HepG2 (cell line): ENCODE results near the gene PEMT. TPM values are rescaled to one million over a fixed set of nuclear protein-coding genes. Genes with fewer than 3 reads are reported as not detected.

Experiments used
- ATM ChIP-seq: fragments of 450-650 bp; IDR thresholded peaks from 2 replicates; pipeline ENCODE4 v1.7.1; 2017; ENCODE audit warnings: mild to moderate bottlenecking, borderline replicate concordance
- BRCA1 ChIP-seq: sonication (generic); formaldehyde crosslinking; IDR thresholded peaks from 2 replicates; pipeline ENCODE4 v1.4.0; 2020; ENCODE audit warnings: missing genetic modification reagents
- CEBPB ChIP-seq: IDR thresholded peaks from 2 replicates; pipeline ENCODE4 v1.6.1; 2011; ENCODE audit warnings: low read depth, low read length, improper control_type of control experiment, borderline replicate concordance
- FOXK2 ChIP-seq: fragments of 450-650 bp; IDR thresholded peaks from 2 replicates; pipeline ENCODE4 v1.6.1; 2016
- FOXP1 ChIP-seq, 2 experiments: fragments of 450-650 bp in 1 of 2; IDR thresholded peaks; 2 replicates each; pipeline ENCODE4 v1.6.1; 2017 to 2018; ENCODE audit warnings: antibody characterized with exemption in 1 of 2
- GTF2F1 ChIP-seq: fragments of 150-350 bp; IDR thresholded peaks from 2 replicates; pipeline ENCODE4 v1.6.1; 2014; ENCODE audit warnings: low read length
- IRF2 ChIP-seq: IDR thresholded peaks from 2 replicates; pipeline ENCODE4 v1.6.1; 2018; ENCODE audit warnings: missing genetic modification reagents, missing compliant biosample characterization
- MXD4 ChIP-seq: IDR thresholded peaks from 2 replicates; pipeline ENCODE4 v1.6.1; 2016; ENCODE audit warnings: mild to moderate bottlenecking, missing biosample characterization, missing genetic modification reagents
- RORA ChIP-seq: sonication (generic); formaldehyde crosslinking; IDR thresholded peaks from 2 replicates; pipeline ENCODE4 v1.5.0; 2020; ENCODE audit warnings: mild to moderate bottlenecking, missing genetic modification reagents, moderate library complexity
- SAFB2 ChIP-seq: sonication (generic); formaldehyde crosslinking; IDR thresholded peaks from 2 replicates; pipeline ENCODE4 v1.5.1; 2020; ENCODE audit warnings: missing genetic modification reagents, low read depth, mild to moderate bottlenecking, borderline replicate concordance
- SCMH1 ChIP-seq: sonication (generic); formaldehyde crosslinking; IDR thresholded peaks from 2 replicates; pipeline ENCODE4 v1.9.0; 2021; ENCODE audit warnings: missing genetic modification reagents, mild to moderate bottlenecking, borderline replicate concordance
- SMAD9 ChIP-seq: sonication (generic); formaldehyde crosslinking; IDR thresholded peaks from 2 replicates; pipeline ENCODE4 v1.5.1; 2020; ENCODE audit warnings: mild to moderate bottlenecking, missing genetic modification reagents
- SPEN ChIP-seq: sonication (generic); formaldehyde crosslinking; IDR thresholded peaks from 2 replicates; pipeline ENCODE4 v1.5.1; 2020; ENCODE audit warnings: low read depth, mild to moderate bottlenecking, missing genetic modification reagents
- TEAD2 ChIP-seq: sonication (generic); formaldehyde crosslinking; IDR thresholded peaks from 2 replicates; pipeline ENCODE4 v1.9.0; 2021; ENCODE audit warnings: missing genetic modification reagents
- TMF1 ChIP-seq: sonication (generic); formaldehyde crosslinking; IDR thresholded peaks from 2 replicates; pipeline ENCODE4 v1.8.1; 2022; ENCODE audit warnings: low read depth, missing genetic modification reagents
- ZBTB42 ChIP-seq: sonication (generic); formaldehyde crosslinking; IDR thresholded peaks from 2 replicates; pipeline ENCODE4 v1.5.0; 2020; ENCODE audit warnings: mild to moderate bottlenecking, missing genetic modification reagents
- ZNF17 ChIP-seq: sonication (generic); formaldehyde crosslinking; IDR thresholded peaks from 2 replicates; pipeline ENCODE4 v1.5.0; 2020; ENCODE audit warnings: mild to moderate bottlenecking, missing genetic modification reagents
- ZNF263 ChIP-seq: sonication (generic); formaldehyde crosslinking; IDR thresholded peaks from 2 replicates; pipeline ENCODE4 v1.4.0; 2020; ENCODE audit warnings: missing genetic modification reagents
- ZNF292 ChIP-seq: sonication (generic); formaldehyde crosslinking; IDR thresholded peaks from 2 replicates; pipeline ENCODE4 v1.8.1; 2022; ENCODE audit warnings: mild to moderate bottlenecking, low read depth, missing genetic modification reagents, borderline replicate concordance
- ZNF350 ChIP-seq: sonication (generic); formaldehyde crosslinking; IDR thresholded peaks from 2 replicates; pipeline ENCODE4 v1.4.0; 2020; ENCODE audit warnings: mild to moderate bottlenecking, low read depth, missing genetic modification reagents, borderline replicate concordance
- ZNF354B ChIP-seq: sonication (generic); formaldehyde crosslinking; IDR thresholded peaks from 2 replicates; pipeline ENCODE4 v1.8.0; 2022; ENCODE audit warnings: mild to moderate bottlenecking, missing genetic modification reagents
- ZNF446 ChIP-seq: sonication (generic); formaldehyde crosslinking; IDR thresholded peaks from 2 replicates; pipeline ENCODE4 v1.5.0; 2020; ENCODE audit warnings: mild to moderate bottlenecking, missing genetic modification reagents
- ZNF530 ChIP-seq: sonication (generic); formaldehyde crosslinking; IDR thresholded peaks from 2 replicates; pipeline ENCODE4 v1.5.0; 2020; ENCODE audit warnings: low read depth, mild to moderate bottlenecking, missing genetic modification reagents
- ZNF724P ChIP-seq: sonication (generic); formaldehyde crosslinking; IDR thresholded peaks from 2 replicates; pipeline ENCODE4 v1.8.0; 2022; ENCODE audit warnings: missing genetic modification reagents, borderline replicate concordance
- polyA plus RNA-seq, 8 experiments: library from polyadenylated mRNA; depleted of rRNA in 3 of 8; stranded (reverse) in 7 of 8; unstranded in 1 of 8; fragments of >200 nt; fragmentation: Illumina TruSeq in 4 of 8; extraction: Trizol in 4 of 8; gene quantifications; 2 replicates each; pipeline versions ENCODE4 v1.2.1 to v1.2.3, GENCODE V29; 2011 to 2016; ENCODE audit warnings: low read depth in 4 of 8, missing spikeins in 1 of 8, mixed read lengths in 1 of 8; ENCODE audit not compliant: insufficient read depth in 1 of 8
- total RNA-seq, 5 experiments: library from RNA; depleted of rRNA; stranded (reverse); fragments of >200 nt; fragmentation: Illumina TruSeq; extraction: Trizol; gene quantifications; 2 replicates each; pipeline ENCODE4 v1.2.3, GENCODE V29; 2016; ENCODE audit warnings: low read depth in 1 of 5
- TF ChIP-seq, protein P1 (sequence below): IDR thresholded peaks from 2 replicates; pipeline ENCODE4 v1.6.1; 2016; ENCODE audit warnings: low read depth
- TF ChIP-seq, protein P2 (sequence below), 2 experiments: fragments of 450-650 bp in 1 of 2; sonication (generic) in 1 of 2; formaldehyde crosslinking; IDR thresholded peaks; 2 replicates each; pipeline versions ENCODE4 v1.5.0 to v1.8.0; 2020 to 2022; ENCODE audit warnings: mild to moderate bottlenecking in 1 of 2, missing genetic modification reagents in 1 of 2
- TF ChIP-seq, protein P3 (sequence below): sonication (generic); formaldehyde crosslinking; IDR thresholded peaks from 2 replicates; pipeline ENCODE4 v1.4.0; 2020; ENCODE audit warnings: missing genetic modification reagents, mild to moderate bottlenecking, borderline replicate concordance

PEMT gene
- total and polyA plus RNA-seq, 2 of the 13 experiments (the other 11 are each of a cell fraction or from before 2014, with no cell fraction given), result 31.7 to 43.6 TPM

DNA sequence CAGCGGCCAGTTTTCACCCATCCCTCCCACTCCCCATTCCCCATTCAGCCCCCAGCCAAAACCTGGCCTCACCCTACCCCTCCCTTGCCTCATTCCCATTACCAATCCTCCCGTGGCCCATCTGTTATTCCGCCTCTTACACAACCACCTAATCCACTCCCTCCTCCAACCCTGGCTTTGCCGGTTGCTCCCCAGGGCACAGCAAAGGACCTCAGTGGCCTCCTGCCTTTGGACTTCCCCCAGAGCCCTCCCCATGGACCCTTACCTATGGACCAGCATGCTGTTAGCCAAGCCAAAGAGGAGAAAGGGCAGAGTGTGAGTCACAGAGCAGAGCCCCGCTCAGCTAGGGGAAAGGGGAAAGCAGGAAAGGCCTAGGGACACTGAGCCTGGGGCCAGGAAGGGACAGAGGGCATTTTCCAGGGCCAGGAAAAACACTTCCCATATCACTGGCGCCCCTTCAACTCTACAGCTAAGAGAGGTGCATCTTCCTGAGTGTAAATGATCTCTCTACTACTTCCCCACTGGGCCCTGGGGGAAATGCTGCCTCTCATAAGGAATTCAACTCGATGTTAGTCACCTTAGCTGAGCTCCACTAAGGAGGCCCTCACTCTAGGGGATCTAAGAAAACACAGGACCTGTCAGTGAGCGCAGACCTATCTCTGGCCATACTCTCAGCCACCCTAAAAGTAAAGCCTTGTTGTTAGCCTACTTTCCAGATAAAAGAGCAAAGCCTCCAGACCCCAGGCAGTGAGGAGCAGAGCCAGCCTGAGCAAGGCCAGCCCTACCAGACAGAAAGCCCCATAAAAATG is 10.6 kb downstream of the PEMT start (continued):
- TF ChIP-seq ZNF350 (CRISPR knock-in tag), result no peak
- peak; percentile 78 for TF ChIP-seq CEBPB
- TF ChIP-seq SPEN (CRISPR knock-in tag), result peak; percentile 92
- no peak for TF ChIP-seq SCMH1 (CRISPR knock-in tag)
- peak; percentile 86; the same call in 1 of the 2 replicates for TF ChIP-seq ATM
- TF ChIP-seq BRCA1, result 0 out of 2 replicates have a peak, but pooled peaks have one; percentile 46
- TF ChIP-seq SMAD9, result no peak
- TF ChIP-seq ZNF292 (CRISPR knock-in tag), result peak; percentile 98; the same call in 1 of the 2 replicates
- no peak for TF ChIP-seq GTF2F1
- TF ChIP-seq TEAD2 (CRISPR knock-in tag), result no peak
- no peak for TF ChIP-seq FOXP1 (IDR thresholded peaks at IDR 0.05)
- 0 out of 2 replicates have a peak, but pooled peaks have one; percentile 5 for TF ChIP-seq FOXP1 (CRISPR knock-in tag; IDR thresholded peaks at IDR 0.05)
- no peak for TF ChIP-seq ZNF17 (CRISPR knock-in tag)
- no peak for TF ChIP-seq ZBTB42 (CRISPR knock-in tag)
- TF ChIP-seq ZNF354B (CRISPR knock-in tag), result no peak
- peak; percentile 65; the same call in 1 of the 2 replicates for TF ChIP-seq IRF2 (CRISPR knock-in tag)
- TF ChIP-seq, protein P1, sequence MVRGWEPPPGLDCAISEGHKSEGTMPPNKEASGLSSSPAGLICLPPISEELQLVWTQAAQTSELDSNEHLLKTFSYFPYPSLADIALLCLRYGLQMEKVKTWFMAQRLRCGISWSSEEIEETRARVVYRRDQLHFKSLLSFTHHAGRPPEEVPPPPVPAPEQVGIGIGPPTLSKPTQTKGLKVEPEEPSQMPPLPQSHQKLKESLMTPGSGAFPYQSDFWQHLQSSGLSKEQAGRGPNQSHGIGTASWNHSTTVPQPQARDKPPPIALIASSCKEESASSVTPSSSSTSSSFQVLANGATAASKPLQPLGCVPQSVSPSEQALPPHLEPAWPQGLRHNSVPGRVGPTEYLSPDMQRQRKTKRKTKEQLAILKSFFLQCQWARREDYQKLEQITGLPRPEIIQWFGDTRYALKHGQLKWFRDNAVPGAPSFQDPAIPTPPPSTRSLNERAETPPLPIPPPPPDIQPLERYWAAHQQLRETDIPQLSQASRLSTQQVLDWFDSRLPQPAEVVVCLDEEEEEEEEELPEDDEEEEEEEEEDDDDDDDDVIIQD (CRISPR knock-in tag), result peak; percentile 87; the same call in 1 of the 2 replicates
- TF ChIP-seq ZNF446 (CRISPR knock-in tag), result no peak
- TF ChIP-seq FOXK2, result no peak; the same call in 1 of the 2 replicates
- TF ChIP-seq TMF1 (CRISPR knock-in tag), result no peak
- TF ChIP-seq ZNF724P, result 0 out of 2 replicates have a peak, but pooled peaks have one; percentile 22
- TF ChIP-seq, protein P2, sequence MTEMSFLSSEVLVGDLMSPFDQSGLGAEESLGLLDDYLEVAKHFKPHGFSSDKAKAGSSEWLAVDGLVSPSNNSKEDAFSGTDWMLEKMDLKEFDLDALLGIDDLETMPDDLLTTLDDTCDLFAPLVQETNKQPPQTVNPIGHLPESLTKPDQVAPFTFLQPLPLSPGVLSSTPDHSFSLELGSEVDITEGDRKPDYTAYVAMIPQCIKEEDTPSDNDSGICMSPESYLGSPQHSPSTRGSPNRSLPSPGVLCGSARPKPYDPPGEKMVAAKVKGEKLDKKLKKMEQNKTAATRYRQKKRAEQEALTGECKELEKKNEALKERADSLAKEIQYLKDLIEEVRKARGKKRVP (CRISPR knock-in tag; IDR thresholded peaks at IDR 0.05), result no peak
- no peak for TF ChIP-seq RORA (CRISPR knock-in tag)
- TF ChIP-seq ZNF530 (CRISPR knock-in tag), result no peak
- TF ChIP-seq, protein P3, sequence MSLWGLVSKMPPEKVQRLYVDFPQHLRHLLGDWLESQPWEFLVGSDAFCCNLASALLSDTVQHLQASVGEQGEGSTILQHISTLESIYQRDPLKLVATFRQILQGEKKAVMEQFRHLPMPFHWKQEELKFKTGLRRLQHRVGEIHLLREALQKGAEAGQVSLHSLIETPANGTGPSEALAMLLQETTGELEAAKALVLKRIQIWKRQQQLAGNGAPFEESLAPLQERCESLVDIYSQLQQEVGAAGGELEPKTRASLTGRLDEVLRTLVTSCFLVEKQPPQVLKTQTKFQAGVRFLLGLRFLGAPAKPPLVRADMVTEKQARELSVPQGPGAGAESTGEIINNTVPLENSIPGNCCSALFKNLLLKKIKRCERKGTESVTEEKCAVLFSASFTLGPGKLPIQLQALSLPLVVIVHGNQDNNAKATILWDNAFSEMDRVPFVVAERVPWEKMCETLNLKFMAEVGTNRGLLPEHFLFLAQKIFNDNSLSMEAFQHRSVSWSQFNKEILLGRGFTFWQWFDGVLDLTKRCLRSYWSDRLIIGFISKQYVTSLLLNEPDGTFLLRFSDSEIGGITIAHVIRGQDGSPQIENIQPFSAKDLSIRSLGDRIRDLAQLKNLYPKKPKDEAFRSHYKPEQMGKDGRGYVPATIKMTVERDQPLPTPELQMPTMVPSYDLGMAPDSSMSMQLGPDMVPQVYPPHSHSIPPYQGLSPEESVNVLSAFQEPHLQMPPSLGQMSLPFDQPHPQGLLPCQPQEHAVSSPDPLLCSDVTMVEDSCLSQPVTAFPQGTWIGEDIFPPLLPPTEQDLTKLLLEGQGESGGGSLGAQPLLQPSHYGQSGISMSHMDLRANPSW (CRISPR knock-in tag), result 0 out of 2 replicates have a peak, but pooled peaks have one; percentile 23
- peak; percentile 68; the same call in 1 of the 2 replicates for TF ChIP-seq SAFB2 (CRISPR knock-in tag)
- no peak for TF ChIP-seq MXD4 (CRISPR knock-in tag)
- peak; percentile 63 for TF ChIP-seq ZNF263
